KOPT-K1 (cell line): ENCODE data around the gene CAMKK2.

Experiments used
- H3K27ac ChIP-seq: fragments of 200-600 bp; sonication (generic); 2 replicates; pipeline ENCODE4 v1.5.1; 2016; ENCODE audit warnings: antibody characterized with exemption, mild to moderate bottlenecking, low read depth, low read length; ENCODE audit not compliant: poor library complexity, severe bottlenecking
- H3K36me3 ChIP-seq: fragments of 200-600 bp; sonication (generic); 2 replicates; pipeline ENCODE4 v1.5.1; 2017; ENCODE audit warnings: antibody characterized with exemption, mild to moderate bottlenecking, low read length, moderate library complexity; ENCODE audit not compliant: insufficient read depth
- H3K9me3 ChIP-seq: fragments of 200-600 bp; sonication (generic); 2 replicates; pipeline ENCODE4 v1.5.1; 2017; ENCODE audit warnings: antibody characterized with exemption, low read length, mild to moderate bottlenecking; ENCODE audit not compliant: insufficient read depth, poor library complexity, severe bottlenecking

Gene CAMKK2

GRCh38 chr12:121251838-121252237 lies 44.7 kb downstream of the CAMKK2 start:
- H3K36me3 ChIP-seq, result peaks cover 98% of the 10 kb centered on the region

GRCh38 chr12:121250359-121250758 lies 46.1 kb downstream of the CAMKK2 start:
- Histone ChIP-seq H3K9me3 (no peaks in the 10 kb centered on the region), H3K36me3 (peaks cover 92% of the 10 kb centered on the region), H3K27ac (no peak overlapping the region)

More at GRCh38 chr12:121251838-121252237, 44.7 kb downstream of the CAMKK2 start:
- H3K27ac ChIP-seq, result no peak overlapping the region
- H3K9me3 ChIP-seq, result no peaks in the 10 kb centered on the region

GRCh38 chr12:121248622-121249021 lies 47.9 kb downstream of the CAMKK2 start:
- Histone ChIP-seq H3K36me3 (peaks cover 94% of the 10 kb centered on the region), H3K9me3 (no peaks in the 10 kb centered on the region), H3K27ac (no peak overlapping the region)

GRCh38 chr12:121246893-121247557 lies 49.5 kb downstream of the CAMKK2 start:
- Histone ChIP-seq H3K9me3 (no peaks in the 10 kb centered on the region), H3K27ac (no peak overlapping the region), H3K36me3 (peaks cover 84% of the 10 kb centered on the region)

GRCh38 chr12:121245951-121246350 lies 50.6 kb downstream of the CAMKK2 start:
- no peaks in the 10 kb centered on the region for H3K9me3 ChIP-seq
- no peak overlapping the region for H3K27ac ChIP-seq
- peaks cover 76% of the 10 kb centered on the region for H3K36me3 ChIP-seq

GRCh38 chr12:121245031-121245430 lies 51.5 kb downstream of the CAMKK2 start:
- Histone ChIP-seq H3K27ac (no peak overlapping the region), H3K36me3 (peaks cover 67% of the 10 kb centered on the region), H3K9me3 (no peaks in the 10 kb centered on the region)

GRCh38 chr12:121241156-121241970 lies 55.1 kb downstream of the CAMKK2 start:
- peak overlapping the region; percentile 89 for H3K27ac ChIP-seq
- peaks cover 53% of the 10 kb centered on the region for H3K36me3 ChIP-seq
- H3K9me3 ChIP-seq, result no peaks in the 10 kb centered on the region

- peaks cover 55% of the 10 kb centered on the region for H3K36me3 ChIP-seq
- peak overlapping the region; percentile 89 for H3K27ac ChIP-seq
- no peaks in the 10 kb centered on the region for H3K9me3 ChIP-seq
Measured at GRCh38 chr12:121240484-121241101, 55.9 kb downstream of the CAMKK2 start.

GRCh38 chr12:121240062-121240420 lies 56.5 kb downstream of the CAMKK2 start:
- H3K27ac ChIP-seq, result peak overlapping the region; percentile 89
- peaks cover 54% of the 10 kb centered on the region for H3K36me3 ChIP-seq
- H3K9me3 ChIP-seq, result no peaks in the 10 kb centered on the region

- H3K36me3 ChIP-seq, result peaks cover 54% of the 10 kb centered on the region
- H3K9me3 ChIP-seq, result no peaks in the 10 kb centered on the region
- peak overlapping the region; percentile 89 for H3K27ac ChIP-seq
Measured at GRCh38 chr12:121239351-121240061, 57.0 kb downstream of the CAMKK2 start.

- H3K36me3 ChIP-seq, result peaks cover 54% of the 10 kb centered on the region
- no peaks in the 10 kb centered on the region for H3K9me3 ChIP-seq
- peak overlapping the region; percentile 89 for H3K27ac ChIP-seq
Measured at GRCh38 chr12:121238604-121239350, 57.7 kb downstream of the CAMKK2 start.

- no peaks in the 10 kb centered on the region for H3K9me3 ChIP-seq
- peaks cover 54% of the 10 kb centered on the region for H3K36me3 ChIP-seq
- H3K27ac ChIP-seq, result peak overlapping the region; percentile 89
Measured at GRCh38 chr12:121238086-121238485, 58.4 kb downstream of the CAMKK2 start.

- peak overlapping the region; percentile 89 for H3K27ac ChIP-seq
- no peaks in the 10 kb centered on the region for H3K9me3 ChIP-seq
- peaks cover 61% of the 10 kb centered on the region for H3K36me3 ChIP-seq
Measured at GRCh38 chr12:121237415-121237814, 59.1 kb downstream of the CAMKK2 start.

GRCh38 chr12:121236776-121237175 lies 59.7 kb downstream of the CAMKK2 start:
- H3K27ac ChIP-seq, result no peak overlapping the region
- peaks cover 66% of the 10 kb centered on the region for H3K36me3 ChIP-seq
- H3K9me3 ChIP-seq, result no peaks in the 10 kb centered on the region
